Body of pancreas (tissue), 4 donors: ENCODE measurements around the gene RAB25.

Experiments
- POLR2A ChIP-seq, 3 donors: fragments of 450-650 bp; IDR thresholded peaks; one replicate each; pipeline ENCODE4 v1.6.1; 2016; ENCODE audit warnings: antibody characterized with exemption in 3 of 3, mild to moderate bottlenecking in 2 of 3
- TF ChIP-seq, protein P1 (sequence below), 7 experiments: fragments of 450-650 bp in 4 of 7; fragments of 200-600 bp in 3 of 7; sonication (generic) in 3 of 7; IDR thresholded peaks; one replicate each; pipeline ENCODE4 v1.5.1; 2016 to 2019; ENCODE audit warnings: antibody characterized with exemption in 7 of 7

DNA sequence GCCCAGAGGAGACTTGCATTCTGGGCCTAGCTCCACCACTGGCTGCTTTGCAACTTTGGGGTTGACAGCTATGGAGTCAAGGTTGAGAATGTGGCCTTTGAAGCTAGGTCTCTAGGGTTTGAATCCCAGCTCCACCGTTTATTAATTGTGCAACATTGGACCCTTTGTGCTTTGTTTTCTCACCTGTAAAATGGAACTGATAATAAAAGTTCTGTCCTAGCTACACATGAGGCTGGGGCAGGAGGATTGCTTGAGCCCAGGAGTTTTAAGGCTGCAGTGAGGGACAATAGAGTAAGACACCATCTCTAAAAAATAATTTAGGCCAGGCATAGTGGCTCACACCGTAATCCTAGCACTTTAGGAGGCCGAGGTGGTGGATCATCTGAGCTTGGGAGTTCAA, 38.3 kb downstream of the RAB25 start:
- TF ChIP-seq, protein P1, sequence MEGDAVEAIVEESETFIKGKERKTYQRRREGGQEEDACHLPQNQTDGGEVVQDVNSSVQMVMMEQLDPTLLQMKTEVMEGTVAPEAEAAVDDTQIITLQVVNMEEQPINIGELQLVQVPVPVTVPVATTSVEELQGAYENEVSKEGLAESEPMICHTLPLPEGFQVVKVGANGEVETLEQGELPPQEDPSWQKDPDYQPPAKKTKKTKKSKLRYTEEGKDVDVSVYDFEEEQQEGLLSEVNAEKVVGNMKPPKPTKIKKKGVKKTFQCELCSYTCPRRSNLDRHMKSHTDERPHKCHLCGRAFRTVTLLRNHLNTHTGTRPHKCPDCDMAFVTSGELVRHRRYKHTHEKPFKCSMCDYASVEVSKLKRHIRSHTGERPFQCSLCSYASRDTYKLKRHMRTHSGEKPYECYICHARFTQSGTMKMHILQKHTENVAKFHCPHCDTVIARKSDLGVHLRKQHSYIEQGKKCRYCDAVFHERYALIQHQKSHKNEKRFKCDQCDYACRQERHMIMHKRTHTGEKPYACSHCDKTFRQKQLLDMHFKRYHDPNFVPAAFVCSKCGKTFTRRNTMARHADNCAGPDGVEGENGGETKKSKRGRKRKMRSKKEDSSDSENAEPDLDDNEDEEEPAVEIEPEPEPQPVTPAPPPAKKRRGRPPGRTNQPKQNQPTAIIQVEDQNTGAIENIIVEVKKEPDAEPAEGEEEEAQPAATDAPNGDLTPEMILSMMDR (IDR thresholded peaks at IDR 0.05): no peak
- no peak for TF ChIP-seq POLR2A (IDR thresholded peaks at IDR 0.05)
